HG03442 (cell line): ENCODE data around the gene XPO5.
"Not testable (repeated sequence)": the region's sequence is repeated elsewhere in the genome, so short reads cannot be mapped to it uniquely, and the experiment has no call there.

ENCODE experiments used
- ATAC-seq: cut with Tn5 transposase; IDR thresholded peaks from one replicate; pipeline ENCODE4 v1.9.1; 2021; ENCODE audit warnings: mild to moderate bottlenecking, moderate library complexity; ENCODE audit not compliant: unreplicated experiment

Gene XPO5

DNA sequence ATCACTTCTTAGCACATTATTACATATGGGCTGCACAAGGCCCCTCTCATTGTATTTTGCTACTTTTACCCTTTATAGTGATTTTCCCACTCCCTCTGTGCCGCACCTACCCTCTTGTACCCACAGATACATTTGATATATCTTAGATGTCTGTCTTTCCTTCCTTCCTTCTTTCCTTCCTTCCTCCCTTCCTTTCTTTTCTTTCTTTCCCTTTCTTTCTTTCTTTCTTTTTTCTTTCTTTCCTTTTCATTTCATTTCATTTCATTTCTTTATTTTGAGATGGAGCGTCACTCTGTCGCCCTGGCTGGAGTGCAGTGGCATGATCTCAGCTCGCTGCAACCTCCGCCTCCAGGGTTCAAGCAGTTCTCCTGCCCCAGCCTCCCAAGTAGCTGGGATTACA lies 12.4 kb upstream of the XPO5 start:
- ATAC-seq, result no peak

DNA sequence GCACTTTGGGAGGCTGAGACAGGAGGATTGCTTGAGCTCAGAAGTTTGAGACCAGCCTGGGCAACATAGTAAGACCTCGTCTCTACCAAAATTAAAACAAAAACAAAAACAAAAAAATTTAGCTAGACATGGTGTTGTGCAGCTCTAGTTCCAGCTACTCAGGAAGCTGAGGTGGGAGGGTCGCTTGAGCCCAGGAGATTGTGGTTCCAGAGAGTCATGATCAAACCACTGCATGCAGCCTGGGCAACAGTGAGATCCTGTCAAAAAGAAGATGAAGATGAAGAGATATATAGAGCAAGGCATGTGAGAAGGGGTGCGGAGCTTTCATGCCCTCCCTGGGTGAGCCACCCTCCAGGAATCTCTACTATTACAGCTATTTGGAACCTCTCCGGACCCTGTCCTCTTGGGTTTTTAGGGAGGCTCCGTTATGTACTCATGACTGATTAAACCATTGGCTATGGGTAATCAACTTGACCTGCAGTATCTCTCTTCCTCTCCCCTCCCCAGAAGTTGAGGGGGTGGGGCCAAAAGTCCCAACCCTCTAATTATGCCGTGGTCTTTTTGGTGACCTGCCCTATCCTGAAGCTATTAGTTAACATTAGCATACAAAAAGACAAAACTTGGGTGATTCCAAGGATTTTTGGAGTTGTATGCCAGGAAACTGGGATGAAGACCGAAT lies 9.2 kb upstream of the XPO5 start:
- no peak for ATAC-seq

DNA sequence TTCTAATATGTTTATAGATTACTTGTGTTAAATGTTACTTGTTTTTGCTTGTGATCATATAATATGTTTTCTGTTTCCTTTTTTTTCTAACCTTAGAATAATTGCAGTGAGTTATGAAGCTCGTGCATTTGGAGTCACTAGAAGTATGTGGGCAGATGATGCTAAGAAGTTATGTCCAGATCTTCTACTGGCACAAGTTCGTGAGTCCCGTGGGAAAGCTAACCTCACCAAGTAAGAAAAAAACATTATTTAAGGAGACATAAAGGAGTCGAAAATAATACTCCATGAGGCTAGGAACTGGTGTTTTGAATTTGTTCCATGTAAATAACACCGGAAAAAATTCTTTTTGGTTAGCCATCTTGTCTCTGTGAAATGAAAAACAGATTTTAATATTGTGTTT lies 7.1 kb upstream of the XPO5 start:
- ATAC-seq, result no peak

DNA sequence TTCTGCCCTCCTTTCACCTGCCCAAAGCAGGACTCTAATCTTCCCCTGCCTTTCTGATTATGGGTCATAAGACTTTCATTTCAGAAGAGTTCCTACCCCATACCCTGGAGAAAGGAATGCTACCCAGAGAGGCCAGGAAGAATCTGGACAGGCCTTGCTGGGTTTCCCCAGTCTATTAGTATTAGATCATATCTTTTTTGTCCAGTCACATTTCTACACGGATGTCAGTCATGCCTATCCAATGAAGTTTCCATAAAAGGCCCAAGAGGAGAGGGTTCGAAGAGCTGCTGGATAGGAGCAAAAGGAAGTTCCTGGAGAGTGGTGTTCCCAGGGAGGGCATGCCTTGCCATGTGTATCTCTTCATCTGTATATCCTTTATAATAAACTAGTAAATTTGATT lies 3.3 kb upstream of the XPO5 start:
- ATAC-seq, result no peak

DNA sequence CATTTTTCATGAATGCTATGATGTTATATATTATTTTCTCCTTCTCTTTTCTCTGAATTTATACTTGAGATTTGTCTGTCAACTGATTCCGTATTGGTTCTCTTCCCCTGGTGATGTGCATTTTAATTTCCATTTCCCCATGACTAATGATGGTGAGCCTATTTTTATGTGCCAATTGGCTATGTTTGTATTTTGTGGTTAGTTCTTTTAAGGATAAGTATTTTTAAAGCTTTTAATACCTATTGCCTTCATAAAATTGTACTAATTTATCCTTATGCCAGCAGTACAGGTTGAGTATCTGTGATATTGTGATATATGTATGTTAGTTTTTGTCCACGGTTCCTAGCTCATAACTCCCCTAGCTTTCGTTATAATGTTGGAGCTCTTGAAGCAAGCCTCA lies 2.9 kb upstream of the XPO5 start:
- no peak for ATAC-seq

DNA sequence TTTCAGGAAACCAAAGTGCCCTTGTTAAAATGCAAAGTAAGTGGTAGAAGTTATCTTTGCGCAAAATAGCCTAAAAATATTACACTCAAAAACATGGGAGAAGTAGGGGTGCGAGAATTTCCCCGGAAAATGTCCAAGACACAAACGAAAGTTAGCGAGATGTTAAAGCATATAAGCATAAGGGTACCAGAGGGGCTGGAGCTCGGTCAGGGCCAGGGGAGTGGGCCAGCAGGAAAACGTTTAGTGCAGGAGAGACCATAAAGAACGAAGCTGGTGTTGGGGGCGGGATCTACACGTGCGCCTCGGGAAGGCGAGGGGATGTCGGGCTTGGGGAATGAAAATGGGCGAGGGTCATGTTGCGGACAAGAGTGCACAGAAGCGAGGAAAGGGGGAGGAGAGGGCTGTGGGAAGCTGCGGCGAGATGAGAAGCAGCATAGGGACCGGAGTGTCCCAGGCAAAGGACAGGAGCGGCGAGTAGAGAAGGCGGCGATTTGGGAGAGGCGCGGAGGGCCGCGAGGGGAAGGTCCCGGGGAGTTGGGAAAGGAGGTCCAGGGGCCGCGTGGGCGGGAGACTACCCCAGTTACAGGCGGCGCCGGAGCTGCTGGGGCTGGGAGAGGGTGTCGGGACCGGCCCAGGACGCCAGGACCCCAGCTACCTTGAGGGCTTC lies 600 bp downstream of the XPO5 start:
- ATAC-seq, result peak; percentile 36

DNA sequence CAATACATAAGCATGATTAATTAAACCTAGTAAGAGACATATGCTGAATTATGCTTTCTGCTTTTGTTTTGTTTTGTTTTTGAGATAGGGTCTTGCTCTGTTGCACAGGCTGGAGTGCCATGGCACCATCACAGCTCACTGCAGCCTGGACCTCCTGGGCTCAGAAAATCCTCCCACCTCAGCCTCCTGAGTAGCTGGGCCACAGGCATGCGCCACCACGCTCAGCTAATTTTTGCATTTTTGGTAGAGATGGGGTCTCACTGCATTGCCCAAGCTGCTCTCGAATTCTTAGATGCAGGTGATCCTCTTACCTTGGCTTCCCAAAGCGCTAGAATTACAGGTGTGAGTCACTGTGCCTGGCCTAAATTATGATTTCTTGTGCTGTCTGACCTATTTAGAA lies 3.8 kb downstream of the XPO5 start:
- ATAC-seq, result no peak

DNA sequence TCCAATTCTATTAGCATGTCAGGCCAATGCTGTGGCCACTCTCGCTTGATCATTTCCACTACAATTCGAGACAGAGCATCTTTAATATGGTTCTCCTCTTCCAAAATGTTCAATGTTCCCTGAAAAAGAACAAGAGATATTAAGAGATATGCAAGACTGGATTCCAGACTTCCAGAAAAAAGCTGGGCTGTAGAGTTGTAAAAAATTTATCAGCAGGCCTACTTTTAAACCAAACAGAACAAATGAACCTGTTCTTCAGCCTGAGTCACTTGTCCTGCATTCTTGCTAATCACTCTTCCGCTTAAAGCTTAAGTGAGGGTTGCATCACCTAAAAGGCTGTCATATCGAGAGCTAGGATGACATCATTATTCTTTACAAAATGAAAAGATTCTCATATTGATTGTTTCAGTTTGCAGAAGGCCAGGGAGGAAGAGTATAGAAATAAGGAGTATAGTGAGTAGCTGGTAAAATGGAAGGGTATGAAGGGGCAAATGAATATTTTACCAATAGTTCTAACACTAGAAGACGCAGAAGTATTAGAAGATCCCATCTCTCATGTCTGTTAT lies 4.9 kb downstream of the XPO5 start:
- ATAC-seq, result no peak

DNA sequence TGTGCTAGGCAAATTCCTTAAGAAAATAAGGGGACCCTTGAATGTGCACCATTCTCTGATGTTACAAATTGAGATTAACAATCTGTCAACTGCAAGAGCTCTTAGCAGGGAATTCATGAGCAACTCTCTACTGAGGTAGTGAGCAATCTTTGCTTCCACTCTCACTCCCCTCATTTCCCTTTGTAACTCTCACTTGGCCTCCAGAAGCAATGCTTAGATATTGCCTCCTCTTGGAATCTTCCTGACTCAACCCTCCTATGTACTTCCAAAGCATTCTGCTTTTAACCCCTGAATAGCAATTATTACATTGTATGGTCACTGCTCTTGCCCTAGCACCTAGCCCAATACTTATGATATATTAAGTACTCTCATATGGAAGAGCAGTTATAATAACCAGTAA lies 16.5 kb downstream of the XPO5 start:
- no peak for ATAC-seq

DNA sequence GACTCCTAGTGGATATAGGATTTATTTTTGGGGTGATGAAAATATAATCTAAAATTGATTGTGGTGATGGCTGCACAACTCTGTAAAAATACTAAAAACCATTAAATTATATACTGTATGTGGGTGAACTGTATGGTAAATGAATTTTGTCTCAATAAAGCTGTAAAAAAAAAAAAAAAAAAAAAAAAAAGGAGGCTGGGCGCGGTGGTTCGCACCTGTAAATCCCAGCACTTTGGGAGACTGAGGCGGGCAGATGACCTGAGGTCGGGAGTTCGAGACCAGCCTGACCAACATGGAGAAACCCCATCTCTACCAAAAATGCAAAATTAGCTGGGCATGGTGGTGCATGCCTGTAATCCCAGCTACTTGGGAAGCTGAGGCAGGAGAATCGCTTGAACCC lies 18.2 kb downstream of the XPO5 start:
- ATAC-seq, result not testable (repeated sequence)

DNA sequence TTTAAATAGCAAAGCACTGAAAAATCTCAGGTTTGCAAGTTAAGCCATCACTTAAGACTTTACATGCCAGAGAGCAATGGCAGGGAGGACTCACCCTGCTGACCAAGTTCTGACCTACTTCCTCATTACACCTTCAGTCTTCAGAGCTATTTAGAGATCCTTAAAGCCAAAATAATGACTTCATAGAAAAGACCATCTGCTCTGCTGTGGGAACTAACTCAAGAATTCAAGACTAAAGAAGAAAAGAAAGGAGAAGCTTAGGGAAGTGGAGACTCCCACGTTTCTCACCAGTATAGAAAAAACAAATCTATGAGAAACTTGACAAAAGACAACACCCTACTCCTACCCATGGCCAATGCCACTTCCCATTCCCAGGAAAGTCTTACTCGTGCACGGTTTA lies 28.6 kb downstream of the XPO5 start:
- ATAC-seq, result no peak

DNA sequence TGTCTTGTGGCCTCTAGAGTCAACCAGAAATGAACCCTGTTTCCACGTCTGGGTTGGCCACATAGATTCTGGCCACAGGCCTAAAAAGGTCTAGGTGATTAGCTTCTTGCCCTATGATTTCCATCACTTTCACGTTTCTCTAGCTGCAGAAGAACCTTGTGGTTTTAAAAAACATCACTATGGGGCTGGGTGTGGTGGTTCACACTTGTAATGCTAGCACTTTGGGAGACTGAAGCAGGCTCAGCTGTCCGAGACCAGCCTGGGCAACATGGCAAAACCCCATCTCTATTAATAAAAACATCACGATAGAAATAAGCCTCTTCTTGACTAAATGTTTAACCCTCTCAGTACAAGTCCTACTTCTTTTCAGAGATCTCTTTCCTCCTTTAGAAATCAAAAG lies 31.4 kb downstream of the XPO5 start:
- ATAC-seq, result no peak

DNA sequence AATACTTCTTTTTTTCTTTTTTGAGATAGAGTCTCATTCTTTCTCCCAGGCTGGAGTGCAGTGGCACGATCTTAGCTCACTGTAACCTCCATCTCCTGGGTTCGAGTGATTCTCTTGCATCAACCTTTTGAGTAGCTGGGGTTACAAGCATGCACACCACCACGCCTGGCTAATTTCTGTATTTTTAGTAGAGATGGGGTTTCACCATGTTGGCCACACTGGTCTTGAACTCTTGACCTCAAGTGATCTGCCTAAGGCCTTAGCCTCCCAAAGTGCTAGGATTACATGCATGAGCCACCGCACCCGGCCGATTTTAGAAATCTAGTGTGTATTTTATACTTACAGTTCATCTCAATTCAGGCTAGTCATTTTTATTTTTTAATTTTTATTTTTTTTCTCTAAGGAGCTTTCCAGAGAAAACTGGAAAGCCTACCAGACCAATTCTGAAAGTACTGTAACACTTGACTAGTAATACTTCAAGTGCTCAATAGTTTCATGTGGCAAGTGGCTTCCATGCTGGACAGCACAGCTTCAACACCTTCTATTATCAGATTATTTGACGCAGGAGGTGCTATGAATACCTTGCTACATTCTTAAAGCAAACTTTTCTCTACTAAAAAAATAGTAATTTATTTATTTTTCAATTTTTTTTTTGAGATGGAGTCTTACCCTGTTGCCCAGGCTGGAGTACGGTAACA lies 33.9 kb downstream of the XPO5 start:
- ATAC-seq, result no peak

DNA sequence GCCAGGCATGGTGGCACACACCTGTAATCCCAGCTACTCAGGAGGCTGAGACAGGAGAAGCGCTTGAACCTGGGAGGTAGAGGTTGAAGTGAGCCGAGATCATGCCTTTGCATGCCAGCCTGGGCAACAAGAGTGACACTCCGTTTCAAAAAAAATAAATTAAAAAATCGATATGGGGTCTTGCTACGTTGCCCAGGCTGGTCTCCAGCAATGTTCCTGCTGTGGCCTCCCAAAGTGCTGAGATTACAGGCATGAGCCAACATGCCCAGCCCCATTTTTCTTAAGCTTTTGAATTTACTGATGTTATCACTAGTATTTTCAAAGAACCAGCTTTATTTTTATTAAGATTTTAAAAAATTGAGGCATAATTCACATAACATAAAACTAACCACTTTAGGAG lies 35.3 kb downstream of the XPO5 start:
- ATAC-seq, result no peak

DNA sequence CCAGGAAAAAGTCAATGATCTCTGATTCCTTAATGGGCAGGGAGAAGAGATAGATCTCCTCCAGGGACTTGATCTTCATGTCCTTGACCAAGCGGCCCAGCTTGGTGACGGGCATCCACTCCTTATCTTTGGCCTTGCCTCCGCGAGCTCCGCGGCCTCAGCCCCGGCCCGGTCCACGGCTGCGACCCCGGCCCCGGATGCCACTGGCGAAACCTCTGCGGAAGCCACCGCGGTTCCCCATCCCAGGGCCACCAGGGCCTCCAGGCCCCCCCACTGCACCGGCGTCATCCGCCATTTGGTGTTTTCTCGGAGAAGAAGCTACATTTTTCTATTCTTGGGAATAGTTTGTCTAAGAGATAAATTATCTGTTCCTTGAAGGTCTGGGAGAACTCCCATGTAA lies 36.4 kb downstream of the XPO5 start:
- ATAC-seq, result not testable (repeated sequence)

DNA sequence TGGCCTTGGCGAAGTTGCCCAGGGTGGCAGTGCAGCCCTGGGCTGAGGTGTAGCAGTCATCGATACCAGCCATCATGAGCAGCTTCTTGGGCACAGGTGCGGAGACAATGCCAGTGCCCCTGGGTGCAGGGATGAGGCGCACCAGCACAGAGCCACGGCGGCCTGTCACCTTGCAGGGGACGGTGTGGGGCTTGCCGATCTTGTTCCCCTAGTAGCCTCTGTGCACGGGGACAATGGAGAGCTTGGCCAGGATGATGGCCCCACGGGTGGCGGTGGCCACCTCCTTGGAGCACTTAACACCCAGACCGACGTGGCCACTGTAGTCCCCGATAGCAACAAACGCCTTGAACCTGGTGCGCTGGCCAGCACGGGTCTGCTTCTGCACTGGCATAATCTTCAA lies 36.9 kb downstream of the XPO5 start:
- not testable (repeated sequence) for ATAC-seq

DNA sequence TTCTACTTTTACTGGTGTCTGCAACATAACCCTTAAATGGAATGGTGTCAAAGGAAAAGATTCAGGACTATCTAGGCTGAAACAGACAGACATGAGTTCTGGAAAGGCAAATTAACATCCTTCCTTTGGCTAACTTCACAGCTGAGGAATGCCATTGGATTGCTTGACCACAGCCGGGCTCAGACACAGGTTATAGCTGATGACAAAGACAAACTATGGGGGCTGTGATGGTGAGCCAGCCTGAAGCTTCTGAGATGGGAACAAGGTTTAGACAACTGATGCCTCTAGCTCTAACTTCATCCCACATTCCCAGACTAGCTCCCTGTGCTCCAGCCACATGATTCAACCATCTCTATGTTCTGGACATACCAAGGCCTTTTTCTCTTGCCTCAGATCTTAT lies 43.6 kb downstream of the XPO5 start:
- no peak for ATAC-seq

DNA sequence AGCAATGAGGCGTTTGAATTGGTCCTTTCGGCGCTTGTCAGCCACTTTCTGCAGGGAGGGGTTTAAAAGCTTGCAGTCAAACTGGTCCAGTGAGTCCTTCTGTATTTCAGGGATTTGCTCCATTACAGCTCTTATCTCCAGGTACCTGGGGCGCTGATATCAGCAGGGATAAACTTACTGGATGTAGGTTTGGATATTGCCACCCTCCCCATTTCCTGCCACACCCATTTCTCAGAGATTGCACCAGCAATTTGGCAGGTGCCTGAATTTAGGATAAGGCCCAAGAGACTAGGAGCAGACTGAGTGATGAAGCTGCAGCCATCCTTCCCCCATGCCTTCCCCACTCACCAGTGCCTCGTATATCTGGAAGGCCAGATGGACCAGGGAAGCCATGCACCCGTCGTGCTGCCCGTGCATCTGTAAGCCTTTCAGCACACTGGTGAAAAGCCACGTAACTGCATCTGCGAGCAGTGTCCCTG lies 51.3 kb downstream of the XPO5 start:
- no peak for ATAC-seq

DNA sequence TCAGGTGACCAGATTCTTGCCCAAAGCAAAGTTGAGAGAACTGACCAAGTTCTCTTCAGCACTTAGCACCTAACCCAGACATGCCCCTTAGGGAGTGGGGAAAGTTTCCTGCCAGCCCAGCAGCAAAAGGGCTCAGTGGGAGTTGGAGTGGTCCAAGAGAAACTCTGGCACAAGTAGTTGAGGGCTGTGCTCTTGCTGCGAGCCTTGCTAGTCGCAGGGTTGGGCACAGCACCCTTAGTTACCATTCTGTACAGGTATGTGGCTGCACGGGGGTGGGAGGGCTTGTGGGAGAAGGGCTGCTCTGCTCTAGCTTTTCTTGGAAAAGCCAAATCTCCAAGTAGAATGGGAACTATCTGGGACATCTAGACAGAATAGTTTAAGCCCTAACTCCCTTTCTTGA lies 52.6 kb downstream of the XPO5 start:
- no peak for ATAC-seq

DNA sequence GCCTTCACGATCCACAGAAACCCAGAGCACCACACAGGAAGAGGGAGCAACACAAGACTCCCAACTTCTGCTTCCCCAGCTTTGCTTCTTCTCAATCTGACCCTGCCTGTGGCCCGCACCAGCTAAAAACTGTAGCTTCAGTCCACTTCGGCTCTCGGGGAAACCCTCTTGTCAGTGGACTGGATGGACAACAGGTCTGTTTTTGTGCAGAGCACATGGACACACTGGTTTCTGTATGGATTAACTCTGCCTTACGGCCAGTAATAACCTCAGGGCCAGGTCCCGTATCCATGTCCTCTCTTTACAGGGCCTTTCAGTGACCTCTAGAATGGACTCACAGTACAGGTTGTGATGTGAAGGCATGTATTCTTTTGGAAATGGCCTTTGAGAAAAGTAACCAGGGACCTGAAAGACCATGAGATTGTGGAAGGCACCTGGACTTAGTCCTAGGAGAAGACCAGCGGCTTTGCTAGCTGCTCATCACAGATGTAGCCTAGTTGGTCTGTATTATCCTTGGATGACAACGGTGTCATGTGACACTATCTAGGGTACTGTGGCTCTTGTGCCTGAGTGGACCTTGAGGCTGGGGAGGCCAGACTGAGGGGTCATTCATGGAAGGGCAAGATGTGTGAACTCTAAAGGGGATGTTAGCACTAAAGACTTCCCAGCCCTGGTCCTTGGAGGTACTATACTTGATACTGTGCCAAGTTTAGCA lies 53.1 kb downstream of the XPO5 start:
- no peak for ATAC-seq

DNA sequence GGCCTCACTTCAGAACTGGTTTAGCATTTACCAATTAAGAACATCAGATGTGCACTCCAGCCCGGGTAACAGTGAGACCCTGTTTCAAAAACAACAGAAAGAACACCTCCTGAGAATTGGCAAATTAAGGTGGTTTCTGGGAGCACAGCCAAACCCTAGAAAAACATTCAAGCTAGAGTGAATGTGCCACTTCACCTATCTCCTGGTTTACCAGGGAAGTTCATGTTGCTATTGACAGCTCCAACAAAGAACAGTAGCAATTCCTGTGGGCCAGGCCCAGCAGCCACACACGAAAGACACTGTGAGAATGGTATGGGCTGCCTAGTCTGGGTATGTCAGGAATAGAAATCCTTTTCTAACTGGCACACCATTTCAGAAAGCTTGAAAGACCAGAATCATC lies 54.0 kb downstream of the XPO5 start:
- no peak for ATAC-seq
